K562 treated with DMSO at 1 percent for 24 hours (cell line): ENCODE data around the gene IFI16. TPM values are rescaled to one million over a fixed set of nuclear protein-coding genes. Genes with fewer than 3 reads are reported as not detected.

ENCODE experiments used
- total RNA-seq: library from RNA; unstranded; fragments of 300-600 nt; gene quantifications from 2 replicates; pipeline ENCODE4 v1.2.3, GENCODE V29; 2022; ENCODE audit warnings: low read depth; ENCODE audit not compliant: insufficient read depth

Gene IFI16
- total RNA-seq = 26.6 and 29.5 TPM in 2 replicates

GRCh38 chr1:159009704-159010361 is at the start of gene IFI16:
IFI16 (plus strand) TSS chr1:159009907; CDS start chr1:159014681, 4,774 bp downstream.

GRCh38 chr1:159076438-159077119 is 66.9 kb downstream of the IFI16 start, which contains the start of gene AIM2:
AIM2 (minus strand) TSS chr1:159076766; CDS start chr1:159073499, 3,267 bp downstream.

Other genes starting within 250 kb of the IFI16 start
- not detected in 2 replicates for gene OR6N1, start 237.7 kb upstream of the IFI16 start, total RNA-seq
- gene OR6N2, start 228.7 kb upstream of the IFI16 start, total RNA-seq = not detected in 2 replicates
- not detected in 2 replicates for gene MNDA, start 178.6 kb upstream of the IFI16 start, total RNA-seq
- gene PYHIN1, start 78.4 kb upstream of the IFI16 start, total RNA-seq = not detected in 2 replicates
- gene AIM2, start 66.9 kb downstream of the IFI16 start, total RNA-seq = 0.45 and 1.3 TPM in 2 replicates
- gene CADM3, start 161.7 kb downstream of the IFI16 start, total RNA-seq = not detected in 2 replicates
- 0.24 TPM in 1 of 2 replicates, not detected in the other for gene ACKR1, start 195.0 kb downstream of the IFI16 start, total RNA-seq